Stomach (tissue), 9 donors: ENCODE data around the gene ARRB2. TPM values are rescaled to one million over a fixed set of nuclear protein-coding genes. Genes with fewer than 3 reads are reported as not detected.
A peak's percentile ranks its signal among the peaks of the same experiment; 100 is the strongest.

Experiments
- DNase-seq, 2 donors: peaks; one replicate each; pipeline versions ENCODE4 v3.0.0 to v3.0.0-alpha.2; 2013 to 2019
- H3K27ac ChIP-seq, 5 donors: fragments of 200-600 bp in 4 of 5; sonication (generic) in 4 of 5; one replicate each; pipeline ENCODE4 v1.5.1; 2013 to 2019; ENCODE audit warnings: mild to moderate bottlenecking in 1 of 5, moderate library complexity in 1 of 5
- H3K27me3 ChIP-seq, 3 donors: fragments of 200-600 bp; sonication (generic); one replicate each; pipeline ENCODE4 v1.5.1; 2017 to 2019; ENCODE audit warnings: mixed run types in 1 of 3
- H3K36me3 ChIP-seq, 4 donors: fragments of 200-600 bp; sonication (generic); 1 replicate in 3 of 4; 2 replicates in 1 of 4; pipeline ENCODE4 v1.5.1; 2016 to 2019
- H3K4me1 ChIP-seq, 4 donors: fragments of 200-600 bp; sonication (generic); one replicate each; pipeline ENCODE4 v1.5.1; 2016 to 2019
- H3K4me3 ChIP-seq, 4 donors: fragments of 200-600 bp; sonication (generic) in 3 of 4; one replicate each; pipeline ENCODE4 v1.5.1; 2016 to 2019; ENCODE audit warnings: mild to moderate bottlenecking in 1 of 4
- H3K9me3 ChIP-seq, 4 donors: fragments of 200-600 bp; sonication (generic); one replicate each; pipeline ENCODE4 v1.5.1; 2016 to 2019
- EP300 ChIP-seq: sonication (generic); formaldehyde crosslinking; IDR thresholded peaks from one replicate; pipeline ENCODE4 v1.6.1; 2017; ENCODE audit warnings: antibody characterized with exemption
- POLR2A ChIP-seq, 4 donors: fragments of 450-650 bp; IDR thresholded peaks; one replicate each; pipeline ENCODE4 v1.6.1; 2016; ENCODE audit warnings: antibody characterized with exemption in 4 of 4, control low read depth in 2 of 4, mild to moderate bottlenecking in 1 of 4, moderate library complexity in 1 of 4
- POLR2AphosphoS5 ChIP-seq, 3 donors: sonication (generic); formaldehyde crosslinking; IDR thresholded peaks; one replicate each; pipeline ENCODE4 v1.6.1; 2016; ENCODE audit warnings: antibody characterized with exemption in 3 of 3
- WGBS, 5 donors: extraction: QIAGEN DNeasy Blood & Tissue Kit in 3 of 5; methylation state at CpG; one replicate each; pipeline versions ENCODE4 v1.1.5 to v1.1.7; 2013 to 2018; 5-methylcytosine and 5-hydroxymethylcytosine counted together
- intact Hi-C: fragments of 100-400 bp; cut with DNase I; formaldehyde crosslinking; loops from one replicate; pipeline ENCODE4 v1.15.1; 2023; ENCODE audit warnings: low total_unique reads
- polyA plus RNA-seq, 3 donors: library from polyadenylated mRNA; stranded (reverse); fragments of 200-250 nt; gene quantifications; one replicate each; pipeline ENCODE4 v1.2.3, GENCODE V29; 2013
- total RNA-seq, 5 donors: library from RNA; depleted of rRNA; stranded (reverse); fragments of >200 nt; gene quantifications; one replicate each; pipeline versions ENCODE4 v1.1.0 to v1.2.3, GENCODE V29; 2014 to 2016
- TF ChIP-seq, protein P1 (sequence below), 7 experiments: fragments of 450-650 bp in 4 of 7; fragments of 200-600 bp in 3 of 7; sonication (generic) in 3 of 7; IDR thresholded peaks; one replicate each; pipeline ENCODE4 v1.5.1; 2016 to 2019; ENCODE audit warnings: antibody characterized with exemption in 7 of 7, control low read depth in 2 of 7, mild to moderate bottlenecking in 1 of 7
- donor health status: healthy with polysubstance abuse.
- donor health status: Bipolar disorder and iron deficiency.
- donor health status: healthy.

The ARRB2 gene
- total and polyA plus RNA-seq, 8 donors, result 18.7 to 157 (median 37.0) TPM

DNA sequence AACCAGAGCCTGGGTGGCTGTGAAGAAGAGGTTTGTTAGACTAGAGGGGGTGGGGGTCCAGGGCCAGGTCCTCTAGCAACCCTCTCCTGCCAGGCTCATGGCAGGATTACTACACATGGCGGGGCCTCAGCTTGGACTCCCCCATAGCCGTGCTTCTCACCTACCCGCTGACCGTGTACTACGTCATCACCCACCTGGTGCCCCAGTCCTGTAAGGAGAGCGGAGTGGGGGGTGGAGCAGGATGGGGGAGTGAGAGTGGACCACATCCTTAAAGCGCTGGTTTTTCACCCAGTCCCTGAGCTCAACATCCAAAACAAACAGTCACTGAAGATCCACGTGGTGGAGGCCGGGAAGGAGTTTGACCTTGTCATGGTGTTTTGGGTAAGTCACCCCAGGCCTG lies 33.5 kb downstream of the ARRB2 start:
- Histone ChIP-seq H3K4me3 (no peak overlapping the region), H3K36me3 (no peaks in the 10 kb centered on the region), H3K27ac (no peak overlapping the region), H3K4me1 (peaks cover 12 to 34% (median 18%) of the 10 kb centered on the region in 4 donors), H3K27me3 (peaks cover 0 to 55% (median 0%) of the 10 kb centered on the region in 3 donors), H3K9me3 (no peaks in the 10 kb centered on the region)
- TF ChIP-seq EP300 (no peak), POLR2A (IDR thresholded peaks at IDR 0.05) (no peak), POLR2AphosphoS5 (IDR thresholded peaks at IDR 0.05) (no peak)
- TF ChIP-seq, protein P1, sequence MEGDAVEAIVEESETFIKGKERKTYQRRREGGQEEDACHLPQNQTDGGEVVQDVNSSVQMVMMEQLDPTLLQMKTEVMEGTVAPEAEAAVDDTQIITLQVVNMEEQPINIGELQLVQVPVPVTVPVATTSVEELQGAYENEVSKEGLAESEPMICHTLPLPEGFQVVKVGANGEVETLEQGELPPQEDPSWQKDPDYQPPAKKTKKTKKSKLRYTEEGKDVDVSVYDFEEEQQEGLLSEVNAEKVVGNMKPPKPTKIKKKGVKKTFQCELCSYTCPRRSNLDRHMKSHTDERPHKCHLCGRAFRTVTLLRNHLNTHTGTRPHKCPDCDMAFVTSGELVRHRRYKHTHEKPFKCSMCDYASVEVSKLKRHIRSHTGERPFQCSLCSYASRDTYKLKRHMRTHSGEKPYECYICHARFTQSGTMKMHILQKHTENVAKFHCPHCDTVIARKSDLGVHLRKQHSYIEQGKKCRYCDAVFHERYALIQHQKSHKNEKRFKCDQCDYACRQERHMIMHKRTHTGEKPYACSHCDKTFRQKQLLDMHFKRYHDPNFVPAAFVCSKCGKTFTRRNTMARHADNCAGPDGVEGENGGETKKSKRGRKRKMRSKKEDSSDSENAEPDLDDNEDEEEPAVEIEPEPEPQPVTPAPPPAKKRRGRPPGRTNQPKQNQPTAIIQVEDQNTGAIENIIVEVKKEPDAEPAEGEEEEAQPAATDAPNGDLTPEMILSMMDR (IDR thresholded peaks at IDR 0.05), result no peak
- intact Hi-C loops, result no loop called here
- 84 to 92% (median 88%) methylated on average over 9 of the region's 9 CpGs for WGBS, 5 donors
- no peak for DNase-seq

DNA sequence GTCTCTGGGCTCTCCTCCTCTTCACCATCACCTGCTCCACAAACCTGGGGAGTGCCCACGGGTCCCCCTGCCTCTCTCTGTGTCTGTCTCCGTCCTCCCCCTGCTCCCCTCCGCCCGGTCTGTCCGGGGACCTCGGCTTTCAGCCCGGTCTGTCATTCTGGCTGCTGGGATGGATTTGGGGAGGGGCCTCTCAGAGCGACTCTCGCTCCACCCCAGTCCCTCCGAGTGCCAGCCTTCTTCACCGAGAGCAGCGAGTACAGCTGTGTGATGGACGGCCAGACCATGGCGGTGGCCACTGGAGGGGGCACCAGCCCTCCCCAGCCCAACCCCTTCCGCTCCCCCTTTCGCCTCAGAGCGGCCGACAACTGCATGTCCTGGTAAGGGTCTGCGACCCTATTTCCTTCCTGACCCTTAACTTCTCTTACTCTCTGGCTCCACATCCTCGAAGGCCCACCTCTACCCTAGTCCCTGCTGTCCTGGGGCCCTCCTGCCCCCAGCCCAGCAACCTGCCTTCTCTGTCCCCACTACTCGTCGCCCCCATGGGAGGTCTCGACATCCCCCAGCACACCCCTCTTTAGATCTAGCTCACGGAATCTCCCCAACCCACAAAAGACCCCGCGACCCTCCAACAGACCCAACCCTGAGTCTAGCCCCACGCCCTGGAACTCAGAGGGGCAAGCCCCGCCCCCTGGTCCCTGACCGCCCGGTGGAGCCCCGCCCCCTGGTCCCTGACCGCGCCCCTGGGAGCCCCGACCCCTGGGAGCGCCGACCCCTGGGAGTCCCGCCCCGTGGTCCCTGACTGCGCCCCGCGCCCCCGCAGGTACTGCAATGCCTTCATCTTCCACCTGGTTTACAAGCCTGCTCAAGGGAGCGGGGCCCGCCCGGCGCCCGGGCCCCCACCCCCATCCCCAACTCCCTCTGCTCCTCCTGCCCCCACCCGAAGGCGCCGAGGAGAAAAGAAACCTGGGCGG lies 34.9 kb downstream of the ARRB2 start:
- Histone ChIP-seq H3K4me3 (peak overlapping the region in 1 of 4 donors; percentile 16), H3K27me3 (peaks cover 0 to 61% (median 0%) of the 10 kb centered on the region in 3 donors)

DNA sequence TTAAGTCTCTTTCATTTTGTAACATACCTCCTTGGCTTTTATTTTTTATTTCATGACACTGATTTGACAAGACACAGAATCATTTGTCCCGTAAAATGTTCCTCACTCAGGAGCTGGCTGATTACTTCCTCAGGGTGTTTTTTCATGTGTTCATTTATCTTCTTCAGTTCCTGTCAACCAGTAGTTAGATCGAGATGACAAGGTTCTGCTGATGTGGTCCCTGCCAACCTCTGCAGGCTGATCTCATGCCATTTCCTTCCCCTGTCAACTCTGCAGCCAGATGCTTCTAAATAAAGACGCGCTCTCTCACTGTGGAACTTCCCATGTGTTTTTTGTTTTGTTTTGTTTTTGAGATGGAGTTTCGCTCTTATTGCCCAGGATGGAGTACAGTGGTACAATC lies 37.4 kb downstream of the ARRB2 start:
- Histone ChIP-seq H3K4me1 (peaks cover 10 to 20% (median 11%) of the 10 kb centered on the region in 4 donors), H3K36me3 (no peaks in the 10 kb centered on the region), H3K4me3 (no peak overlapping the region), H3K27me3 (peaks cover 0 to 72% (median 0%) of the 10 kb centered on the region in 3 donors), H3K27ac (peak overlapping the region in 2 of 5 donors; percentile 26 to 44), H3K9me3 (no peaks in the 10 kb centered on the region)
- WGBS, 5 donors, result 37 to 64% (median 51%) methylated on average over 5 of the region's 5 CpGs
- TF ChIP-seq POLR2A (IDR thresholded peaks at IDR 0.05) (no peak), EP300 (no peak), POLR2AphosphoS5 (IDR thresholded peaks at IDR 0.05) (no peak)
- TF ChIP-seq, protein P1 (IDR thresholded peaks at IDR 0.05), result no peak
- intact Hi-C loops, result no loop called here
- peak in 1 of 2 donors; percentile 56 for DNase-seq

More for the DNA sequence above, 34.9 kb downstream of the ARRB2 start:
- peaks cover 10 to 26% (median 12%) of the 10 kb centered on the region in 4 donors for H3K4me1 ChIP-seq
- no peaks in the 10 kb centered on the region for H3K36me3 ChIP-seq
- no peak for DNase-seq
- no peak overlapping the region for H3K27ac ChIP-seq
- intact Hi-C loops, result no loop called here
- no peaks in the 10 kb centered on the region for H3K9me3 ChIP-seq
- TF ChIP-seq POLR2AphosphoS5 (IDR thresholded peaks at IDR 0.05), result no peak
- TF ChIP-seq, protein P1 (IDR thresholded peaks at IDR 0.05), result no peak
- TF ChIP-seq EP300, result no peak
- TF ChIP-seq POLR2A (IDR thresholded peaks at IDR 0.05), result no peak
- WGBS, 5 donors, result 12 to 21% (median 13%) methylated on average over 33 to 51 of the region's 51 CpGs

DNA sequence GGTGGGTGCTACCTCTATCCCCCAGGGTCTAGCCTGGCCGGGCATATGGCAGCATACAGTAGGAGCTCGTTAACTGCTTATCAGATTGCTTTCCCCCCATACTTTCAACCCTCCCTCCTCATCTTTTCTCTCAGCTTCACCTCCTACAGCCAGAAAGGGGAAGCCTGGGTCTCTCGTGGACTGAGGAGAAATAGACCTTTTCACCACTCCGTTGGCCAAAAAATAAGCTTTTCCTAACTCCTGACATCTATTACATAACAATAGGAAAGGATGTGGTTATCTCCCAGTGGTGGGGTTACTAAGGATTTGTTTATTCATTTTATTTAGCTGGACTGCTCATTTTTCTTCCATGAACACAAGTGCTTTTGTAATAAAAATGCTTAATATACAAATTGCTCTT lies 38.3 kb downstream of the ARRB2 start:
- DNase-seq, result no peak
- no peak overlapping the region for H3K27ac ChIP-seq
- peaks cover 10 to 20% (median 11%) of the 10 kb centered on the region in 4 donors for H3K4me1 ChIP-seq
- H3K27me3 ChIP-seq, result peaks cover 0 to 75% (median 0%) of the 10 kb centered on the region in 3 donors
- H3K9me3 ChIP-seq, result no peaks in the 10 kb centered on the region
- no peak for TF ChIP-seq POLR2AphosphoS5 (IDR thresholded peaks at IDR 0.05)
- TF ChIP-seq POLR2A (IDR thresholded peaks at IDR 0.05), result no peak
- TF ChIP-seq, protein P1 (IDR thresholded peaks at IDR 0.05), result no peak
- no peak for TF ChIP-seq EP300
- no peaks in the 10 kb centered on the region for H3K36me3 ChIP-seq
- 51 to 62% (median 57%) methylated on average over 4 of the region's 4 CpGs for WGBS, 5 donors
- no peak overlapping the region for H3K4me3 ChIP-seq
- intact Hi-C loops, result no loop called here
